ENCODE measurements around the gene DLX1. TPM values are rescaled to one million over a fixed set of nuclear protein-coding genes. Genes with fewer than 3 reads are reported as not detected.
A peak's percentile ranks its signal among the peaks of the same experiment; 100 is the strongest.

DLX1 gene
- total and polyA plus RNA-seq, 9 of the 15 experiments (the other 6 are each of a cell fraction or from before 2014, with no cell fraction given), result 1.9 to 26.2 (median 9.6) TPM

DNA sequence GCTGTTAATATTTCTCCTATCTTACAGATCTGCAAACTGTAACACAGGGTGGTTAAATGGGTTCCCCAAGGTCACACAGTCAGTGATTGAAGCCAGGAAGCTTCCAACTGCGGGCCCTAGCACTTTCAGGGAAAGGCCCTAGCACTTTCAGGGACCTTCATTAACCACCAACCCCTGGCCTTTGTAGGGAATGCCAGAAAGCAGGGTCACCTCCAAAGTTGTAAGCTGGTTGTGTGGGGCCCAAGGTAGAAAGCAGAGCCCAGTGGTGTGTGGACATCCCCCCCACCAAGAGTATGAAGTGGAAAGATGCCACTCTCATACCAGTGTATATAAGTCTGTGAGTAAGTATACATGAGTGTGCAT lies 13.0 kb downstream of the DLX1 start (continued):
- no peak for TF ChIP-seq TSC22D4 (tag; IDR thresholded peaks at IDR 0.05)
- TF ChIP-seq, protein P1, sequence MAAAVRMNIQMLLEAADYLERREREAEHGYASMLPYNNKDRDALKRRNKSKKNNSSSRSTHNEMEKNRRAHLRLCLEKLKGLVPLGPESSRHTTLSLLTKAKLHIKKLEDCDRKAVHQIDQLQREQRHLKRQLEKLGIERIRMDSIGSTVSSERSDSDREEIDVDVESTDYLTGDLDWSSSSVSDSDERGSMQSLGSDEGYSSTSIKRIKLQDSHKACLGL (CRISPR knock-in tag; IDR thresholded peaks at IDR 0.05; ENCODE audit: borderline replicate concordance, poor library complexity, severe bottlenecking), result no peak
- 0 out of 4 replicates have a peak, but pooled peaks of 1 of the 2 experiments have one; percentile 4 for TF ChIP-seq KDM1A (IDR thresholded peaks at IDR 0.05)
- TF ChIP-seq ZFP36 (IDR thresholded peaks at IDR 0.05; ENCODE audit: low read depth, low read length, partially characterized antibody), result peak; percentile 32

DNA sequence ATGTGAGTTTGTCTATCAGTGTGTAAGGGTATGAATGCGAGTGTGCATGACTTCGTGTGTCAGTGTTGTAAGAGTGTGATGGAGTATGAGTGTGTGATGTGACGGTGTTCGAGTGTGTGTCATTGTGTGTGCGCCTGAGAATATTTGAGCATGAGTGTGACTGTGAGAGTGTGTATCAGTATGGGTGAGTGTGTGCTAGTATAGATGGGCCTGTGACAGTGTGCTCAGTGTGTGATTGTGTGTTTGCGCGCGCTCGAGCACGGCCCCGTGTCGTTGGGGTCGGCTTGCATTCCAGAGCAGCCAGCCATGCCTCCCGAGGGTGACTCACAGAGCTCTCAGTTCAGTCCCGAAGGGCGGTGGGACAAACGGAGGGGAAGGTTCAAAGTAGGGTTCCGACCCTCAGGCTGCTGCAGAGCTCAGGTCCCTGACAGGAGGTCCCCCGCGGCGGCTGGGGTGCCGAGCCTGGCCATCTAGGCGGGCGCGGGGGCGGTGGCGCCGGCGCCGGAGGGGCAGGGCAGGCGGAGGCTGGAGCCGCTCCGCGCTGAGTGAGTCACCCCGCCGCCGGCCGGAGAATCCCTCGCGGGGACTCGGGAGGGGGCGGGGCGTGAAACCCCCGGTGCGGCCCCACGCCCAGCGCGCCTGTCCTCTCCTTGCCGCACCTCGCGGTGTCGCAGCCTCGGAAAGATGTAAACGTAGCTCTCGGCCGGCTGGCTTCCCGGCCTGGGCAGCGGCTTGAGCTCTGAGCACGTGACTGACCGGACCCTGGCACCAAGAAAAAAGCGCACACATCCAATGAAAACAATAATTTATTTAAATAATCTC lies 13.6 kb downstream of the DLX1 start:
- Histone ChIP-seq H3K4me3 (peak overlapping the region; percentile 33), H3K4me1 (replicated peaks in 1 of 2; ENCODE audit: control insufficient read depth in 2 of 2, insufficient read depth in 2 of 2, low read length in 2 of 2) (peaks cover 23 to 67% of the 10 kb centered on the region in 2 experiments), H3K79me2 (ENCODE audit: control insufficient read depth, insufficient read depth, low read length) (no peaks in the 10 kb centered on the region), H4K20me1 (replicated peaks; ENCODE audit: control insufficient read depth, insufficient read depth, low read length) (no peaks in the 10 kb centered on the region), H3K9me3 (replicated peaks; ENCODE audit: control insufficient read depth, insufficient read depth, low read depth, low read length) (no peaks in the 10 kb centered on the region), H3K4me2 (ENCODE audit: insufficient read depth, low read length) (peak overlapping the region; percentile 81), H3K27ac (ENCODE audit: extremely low read depth, low read depth, low read length) (peak overlapping the region; percentile 72), H3K36me3 (ENCODE audit: control insufficient read depth, insufficient read depth, low read length) (no peaks in the 10 kb centered on the region), H2AFZ (ENCODE audit: low read depth, low read length) (peak overlapping the region; percentile 98), H3K9me1 (ENCODE audit: control insufficient read depth, insufficient read depth, low read length) (no peaks in the 10 kb centered on the region), H3K27me3 (ENCODE audit: control insufficient read depth in 2 of 2, insufficient read depth in 2 of 2, low read length in 2 of 2) (no peaks in the 10 kb centered on the region; a peak in 1 of 5 replicates), H3K9ac (ENCODE audit: insufficient read depth in 1 of 2, low read depth in 2 of 2, low read length in 2 of 2) (peak overlapping the region; percentile 63 to 94)
- in situ Hi-C loops (cut with MboI) (no loop called here), intact Hi-C loops (cut with micrococcal nuclease) (loop anchor here (1.0 kb wide), 1 partner anchor 14 kb away; the partner anchor contains the start of gene DLX1)
- ChIA-PET CTCF (ENCODE audit: low intra/inter-chr PET ratio) (no interaction called here), POLR2A (interaction anchor here (0.7 to 2.4 kb wide), 9 partner anchors 9 to 665 kb away, joined by 3 to 14 read pairs (median 3); partner anchors contain the start of genes DCAF17, DLX1 and METTL8)
- FAIRE-seq, result peak; percentile 87
- peak; percentile 95 for DNase-seq (ENCODE audit: extremely low read depth in 1 of 4, low spot score in 3 of 4)
- WGBS (ENCODE audit: insufficient coverage, low coverage, missing lambda C conversion rate), result 10% methylated on average over 61 of the region's 61 CpGs
- no TSS peak for BruUV-seq (replicated peaks)
- peak; percentile 84 for ATAC-seq
- TF ChIP-seq SP1 (CRISPR knock-in tag; IDR thresholded peaks at IDR 0.05) (peak; percentile 71), PCBP2 (IDR thresholded peaks at IDR 0.05; ENCODE audit: low read depth, low read length, poor library complexity, severe bottlenecking) (no peak), CHD2 (IDR thresholded peaks at IDR 0.05; ENCODE audit: low read depth, low read length) (peak; percentile 59; the same call in 1 of the 2 replicates), ZBED1 (IDR thresholded peaks at IDR 0.05) (no peak), NBN (IDR thresholded peaks at IDR 0.05; ENCODE audit: low read depth) (peak; percentile 58), RAD51 (IDR thresholded peaks at IDR 0.05; ENCODE audit: borderline replicate concordance, low read depth) (peak; percentile 94), CC2D1A (IDR thresholded peaks at IDR 0.05) (0 out of 2 replicates have a peak, but pooled peaks have one; percentile 27), CCNT2 (IDR thresholded peaks at IDR 0.05; ENCODE audit: borderline replicate concordance, extremely low read depth, insufficient read length, low read depth, low read length) (peak; percentile 99), PHF8 (IDR thresholded peaks at IDR 0.05; ENCODE audit: borderline replicate concordance, low read length) (peak; percentile 63; the same call in 1 of the 2 replicates), ILK (tag; IDR thresholded peaks at IDR 0.05; ENCODE audit: borderline replicate concordance, low read depth) (no peak), ASH1L (IDR thresholded peaks at IDR 0.05; ENCODE audit: borderline replicate concordance, low read depth, partially characterized antibody) (peak; percentile 36), ZSCAN32 (CRISPR knock-in tag; IDR thresholded peaks at IDR 0.05) (no peak), RNF2 (IDR thresholded peaks at IDR 0.05) (peak; percentile 82; the same call in 1 of the 2 replicates)
- TF ChIP-seq, protein P2, sequence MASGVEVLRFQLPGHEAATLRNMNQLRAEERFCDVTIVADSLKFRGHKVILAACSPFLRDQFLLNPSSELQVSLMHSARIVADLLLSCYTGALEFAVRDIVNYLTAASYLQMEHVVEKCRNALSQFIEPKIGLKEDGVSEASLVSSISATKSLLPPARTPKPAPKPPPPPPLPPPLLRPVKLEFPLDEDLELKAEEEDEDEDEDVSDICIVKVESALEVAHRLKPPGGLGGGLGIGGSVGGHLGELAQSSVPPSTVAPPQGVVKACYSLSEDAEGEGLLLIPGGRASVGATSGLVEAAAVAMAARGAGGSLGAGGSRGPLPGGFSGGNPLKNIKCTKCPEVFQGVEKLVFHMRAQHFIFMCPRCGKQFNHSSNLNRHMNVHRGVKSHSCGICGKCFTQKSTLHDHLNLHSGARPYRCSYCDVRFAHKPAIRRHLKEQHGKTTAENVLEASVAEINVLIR (CRISPR knock-in tag; IDR thresholded peaks at IDR 0.05), result no peak

All from K562 (cell line).